GM12878 (cell line): ENCODE data around the gene STRN4. TPM values are rescaled to one million over a fixed set of nuclear protein-coding genes. Genes with fewer than 3 reads are reported as not detected.

ENCODE experiments used
- ATF2 ChIP-seq: IDR thresholded peaks from 2 replicates; pipeline ENCODE4 v1.6.1; 2012; ENCODE audit warnings: low read length, inconsistent platforms
- BCL11A ChIP-seq: IDR thresholded peaks from 2 replicates; pipeline ENCODE4 v1.6.1; 2011; ENCODE audit warnings: low read depth, low read length
- CBX3 ChIP-seq: fragments of 200-600 bp; sonication (generic); IDR thresholded peaks from 2 replicates; pipeline ENCODE4 v1.6.1; 2016; ENCODE audit warnings: low read depth, borderline replicate concordance
- CHD2 ChIP-seq: IDR thresholded peaks from 2 replicates; pipeline ENCODE4 v1.6.1; 2011; ENCODE audit warnings: low read depth, low read length, improper control_type of control experiment, borderline replicate concordance
- E2F8 ChIP-seq: fragments of 450-650 bp; IDR thresholded peaks from 2 replicates; pipeline ENCODE4 v1.6.1; 2018; ENCODE audit warnings: mild to moderate bottlenecking, low read depth, moderate library complexity; ENCODE audit not compliant: partially characterized antibody
- EED ChIP-seq: sonication (generic); IDR thresholded peaks from 2 replicates; pipeline ENCODE4 v1.6.1; 2016; ENCODE audit warnings: antibody characterized with exemption, low read depth
- EGR1 ChIP-seq, 2 experiments: IDR thresholded peaks; 1 replicate in 1 of 2; 2 replicates in 1 of 2; pipeline ENCODE4 v1.6.1; 2011 to 2012; ENCODE audit warnings: low read depth in 2 of 2, low read length in 2 of 2, borderline replicate concordance in 1 of 2, mild to moderate bottlenecking in 1 of 2, moderate library complexity in 1 of 2
- FOS ChIP-seq: IDR thresholded peaks from 3 replicates; pipeline ENCODE4 v1.6.1; 2011; ENCODE audit warnings: borderline replicate concordance; ENCODE audit not compliant: insufficient read length; ENCODE audit errors: extremely low read depth
- IRF5 ChIP-seq: fragments of 450-650 bp; IDR thresholded peaks from 2 replicates; pipeline ENCODE4 v1.6.1; 2017; ENCODE audit warnings: borderline replicate concordance
- MTA2 ChIP-seq: fragments of 450-650 bp; IDR thresholded peaks from 2 replicates; pipeline ENCODE4 v1.6.1; 2016; ENCODE audit warnings: low read depth, mild to moderate bottlenecking, moderate library complexity
- MXI1 ChIP-seq: fragments of 150-350 bp; IDR thresholded peaks from 2 replicates; pipeline ENCODE4 v1.6.1; 2011; ENCODE audit warnings: low read depth, mild to moderate bottlenecking, inconsistent platforms, low read length, improper control_type of control experiment
- PKNOX1 ChIP-seq: fragments of 450-650 bp; IDR thresholded peaks from 2 replicates; pipeline ENCODE4 v1.6.1; 2016; ENCODE audit warnings: mild to moderate bottlenecking
- PML ChIP-seq: IDR thresholded peaks from 2 replicates; pipeline ENCODE4 v1.6.1; 2012; ENCODE audit warnings: low read length, inconsistent platforms
- POLR2AphosphoS2 ChIP-seq: IDR thresholded peaks from 2 replicates; pipeline ENCODE4 v1.6.1; 2011; ENCODE audit warnings: low read depth, mild to moderate bottlenecking, low read length, improper control_type of control experiment, moderate library complexity
- POLR2AphosphoS5 ChIP-seq: IDR thresholded peaks from 2 replicates; pipeline ENCODE4 v1.6.1; 2011; ENCODE audit warnings: mild to moderate bottlenecking, low read length, inconsistent platforms
- RAD21 ChIP-seq: IDR thresholded peaks from 2 replicates; pipeline ENCODE4 v1.6.1; 2011; ENCODE audit warnings: mild to moderate bottlenecking, low read depth, low read length, moderate library complexity; ENCODE audit not compliant: insufficient read depth
- RCOR1 ChIP-seq: conservative IDR thresholded peaks from 2 replicates; pipeline ENCODE4 v1.6.1; 2012; ENCODE audit warnings: low read depth, low read length, improper control_type of control experiment
- SMC3 ChIP-seq: IDR thresholded peaks from 2 replicates; pipeline ENCODE4 v1.6.1; 2011; ENCODE audit warnings: low read length, improper control_type of control experiment, borderline replicate concordance
- SP1 ChIP-seq: IDR thresholded peaks from one replicate; pipeline ENCODE4 v1.6.1; 2011; ENCODE audit warnings: low read depth, low read length
- SPI1 ChIP-seq: IDR thresholded peaks from 2 replicates; pipeline ENCODE4 v1.6.1; 2011; ENCODE audit warnings: low read depth, mild to moderate bottlenecking, low read length, moderate library complexity, borderline replicate concordance; ENCODE audit not compliant: insufficient read depth
- SREBF1 ChIP-seq: IDR thresholded peaks from 2 replicates; pipeline ENCODE4 v1.6.1; 2012; ENCODE audit warnings: mild to moderate bottlenecking, low read length
- SRF ChIP-seq, 2 experiments: IDR thresholded peaks; 2 replicates each; pipeline ENCODE4 v1.6.1; 2011; ENCODE audit warnings: low read depth in 2 of 2, low read length in 2 of 2, mild to moderate bottlenecking in 1 of 2, moderate library complexity in 1 of 2
- STAT1 ChIP-seq: fragments of 450-650 bp; conservative IDR thresholded peaks from 2 replicates; pipeline ENCODE4 v1.6.1; 2014; ENCODE audit warnings: antibody characterized with exemption, mild to moderate bottlenecking
- TCF12 ChIP-seq: IDR thresholded peaks from 2 replicates; pipeline ENCODE4 v1.6.1; 2011; ENCODE audit warnings: low read depth, mild to moderate bottlenecking, low read length
- TCF7 ChIP-seq: IDR thresholded peaks from 2 replicates; pipeline ENCODE4 v1.6.1; 2014; ENCODE audit warnings: antibody characterized with exemption, borderline replicate concordance
- polyA plus RNA-seq, 11 experiments: library from polyadenylated mRNA; depleted of rRNA in 4 of 11; unstranded in 6 of 11; stranded (reverse) in 5 of 11; fragments of >200 nt; fragmentation: Nextera tagmentation in 4 of 11; fragmentation: Illumina TruSeq in 1 of 11; extraction: Ambion mirVana in 4 of 11; extraction: Trizol in 1 of 11; gene quantifications; 1 replicate in 1 of 11; 2 replicates in 10 of 11; pipeline versions ENCODE4 v1.2.1 to v1.2.3, GENCODE V29; 2011 to 2016; ENCODE audit warnings: inconsistent platforms in 2 of 11, missing spikeins in 2 of 11, low read depth in 1 of 11
- total RNA-seq, 4 experiments: library from RNA; depleted of rRNA in 3 of 4; stranded (reverse); fragments of >200 nt in 3 of 4; fragmentation: Illumina TruSeq in 1 of 4; extraction: Trizol in 1 of 4; gene quantifications; 2 replicates each; pipeline versions ENCODE4 v1.2.1 to v1.2.3, GENCODE V29; 2013 to 2021

Gene STRN4
- total and polyA plus RNA-seq, 10 of the 15 experiments (the other 5 are each of a cell fraction or from before 2014, with no cell fraction given), result 0.42 to 62.8 (median 22.5) TPM

- TF ChIP-seq PKNOX1, result 0 out of 2 replicates have a peak, but pooled peaks have one; percentile 10
- TF ChIP-seq TCF7, result no peak
- TF ChIP-seq SRF (IDR thresholded peaks at IDR 0.05; ENCODE audit: low read depth in 2 of 2, low read length in 2 of 2), result no peak
- TF ChIP-seq MXI1, result 0 out of 2 replicates have a peak, but pooled peaks have one; percentile 45
- TF ChIP-seq POLR2AphosphoS5, result peak; percentile 20; the same call in 1 of the 2 replicates
- no peak for TF ChIP-seq CHD2
- no peak for TF ChIP-seq STAT1
- peak; percentile 71; the same call in 1 of the 2 replicates for TF ChIP-seq SPI1
- TF ChIP-seq ATF2, result no peak
- TF ChIP-seq SMC3, result peak; percentile 12; the same call in 1 of the 2 replicates
- no peak for TF ChIP-seq CBX3
- no peak for TF ChIP-seq TCF12
- TF ChIP-seq POLR2AphosphoS2, result peak; percentile 65; the same call in 1 of the 2 replicates
- TF ChIP-seq RAD21, result no peak
- no peak for TF ChIP-seq BCL11A
- no peak for TF ChIP-seq IRF5
- TF ChIP-seq FOS, result no peak
- TF ChIP-seq SP1, result no peak
- no peak for TF ChIP-seq MTA2
- no peak for TF ChIP-seq PML
- no peak for TF ChIP-seq SREBF1
- no peak for TF ChIP-seq RCOR1
- no peak for TF ChIP-seq E2F8
- 0 out of 2 replicates have a peak, but pooled peaks have one; percentile 25 for TF ChIP-seq EED
- peak in 1 of 2 experiments; percentile 54; a peak in 1 of 3 replicates for TF ChIP-seq EGR1 (IDR thresholded peaks at IDR 0.05; ENCODE audit: borderline replicate concordance in 1 of 2, low read depth in 2 of 2, low read length in 2 of 2)
Measured at GRCh38 chr19:46784262-46785053, 38.2 kb upstream of the STRN4 start (continued).
